Neural progenitor cell (in vitro differentiated cells): ENCODE measurements around the gene HS6ST3. TPM values are rescaled to one million over a fixed set of nuclear protein-coding genes. Genes with fewer than 3 reads are reported as not detected.

Experiments
- DNase-seq: peaks from one replicate; pipeline ENCODE4 v3.0.0-alpha.2; 2016; ENCODE audit warnings: low spot score
- H2AFZ ChIP-seq: fragments of 200-600 bp; sonication (generic); replicated peaks from 2 replicates; pipeline ENCODE4 v1.6.1; 2016; ENCODE audit warnings: antibody characterized with exemption
- H3F3A ChIP-seq: fragments of 200-600 bp; sonication (generic); 2 replicates; pipeline ENCODE4 v1.6.1; 2016; ENCODE audit warnings: antibody characterized with exemption, low read depth
- H3K27ac ChIP-seq: fragments of 200-600 bp; sonication (generic); 2 replicates; pipeline ENCODE4 v1.5.1; 2016; ENCODE audit warnings: mild to moderate bottlenecking
- H3K27me3 ChIP-seq: fragments of 200-600 bp; sonication (generic); 2 replicates; pipeline ENCODE4 v1.6.1; 2016; ENCODE audit warnings: mild to moderate bottlenecking, moderate library complexity
- H3K36me3 ChIP-seq: fragments of 200-600 bp; sonication (generic); 2 replicates; pipeline ENCODE4 v1.5.1; 2016
- H3K4me1 ChIP-seq: fragments of 200-600 bp; sonication (generic); 2 replicates; pipeline ENCODE4 v1.6.1; 2016; ENCODE audit warnings: mixed run types
- H3K4me2 ChIP-seq: fragments of 200-600 bp; sonication (generic); 2 replicates; pipeline ENCODE4 v1.6.1; 2016
- H3K4me3 ChIP-seq: fragments of 200-600 bp; sonication (generic); 2 replicates; pipeline ENCODE4 v1.5.1; 2016
- H3K79me2 ChIP-seq: fragments of 200-600 bp; sonication (generic); 2 replicates; pipeline ENCODE4 v1.6.1; 2016; ENCODE audit warnings: low read depth
- H3K9ac ChIP-seq: fragments of 200-600 bp; sonication (generic); 2 replicates; pipeline ENCODE4 v1.6.1; 2016
- H3K9me3 ChIP-seq: fragments of 200-600 bp; sonication (generic); 2 replicates; pipeline ENCODE4 v1.5.1; 2016; ENCODE audit warnings: low read depth
- H4K20me1 ChIP-seq: fragments of 200-600 bp; sonication (generic); 2 replicates; pipeline ENCODE4 v1.6.1; 2016; ENCODE audit warnings: low read depth
- H3K27ac Mint-ChIP-seq: 3 replicates; pipeline ENCODE4 v1.8.0; 2021; ENCODE audit warnings: mixed read lengths
- H3K27me3 Mint-ChIP-seq: 2 replicates; pipeline ENCODE4 v1.8.0; 2022; ENCODE audit warnings: low read depth, mild to moderate bottlenecking, inconsistent platforms, moderate library complexity, mixed read lengths; ENCODE audit not compliant: insufficient read depth
- H3K36me3 Mint-ChIP-seq: 3 replicates; pipeline ENCODE4 v1.8.0; 2021; ENCODE audit warnings: mixed read lengths
- H3K4me1 Mint-ChIP-seq: 3 replicates; pipeline ENCODE4 v1.8.0; 2021; ENCODE audit warnings: mixed read lengths
- H3K4me3 Mint-ChIP-seq: 3 replicates; pipeline ENCODE4 v1.8.0; 2021; ENCODE audit warnings: mild to moderate bottlenecking, moderate library complexity, mixed read lengths
- H3K9me3 Mint-ChIP-seq: 3 replicates; pipeline ENCODE4 v1.8.0; 2020; ENCODE audit warnings: mixed read lengths
- CTCF ChIP-seq: fragments of 200-600 bp; sonication (generic); IDR thresholded peaks from 2 replicates; pipeline ENCODE4 v1.5.1; 2017; ENCODE audit warnings: antibody characterized with exemption, mild to moderate bottlenecking
- EZH2 ChIP-seq: fragments of 200-600 bp; sonication (generic); IDR thresholded peaks from 2 replicates; pipeline ENCODE4 v1.6.1; 2017; ENCODE audit warnings: antibody characterized with exemption, mild to moderate bottlenecking, moderate library complexity
- EZH2phosphoT487 ChIP-seq: fragments of 200-600 bp; sonication (generic); IDR thresholded peaks from 2 replicates; pipeline ENCODE4 v1.6.1; 2017; ENCODE audit warnings: antibody characterized with exemption
- total RNA-seq: library from RNA; depleted of rRNA; stranded (reverse); fragments of >200 nt; gene quantifications from 2 replicates; pipeline ENCODE4 v1.2.3, GENCODE V29; 2015; ENCODE audit warnings: low replicate concordance

Gene HS6ST3
- total RNA-seq, 1 donor from 2014 or later: 0.39 TPM

GRCh38 chr13:96081888-96082287 is 8.0 kb upstream of the HS6ST3 start:
- Mint-ChIP-seq H3K27me3 (no peaks in the 10 kb centered on the region), H3K4me3 (no peak overlapping the region), H3K4me1 (peaks cover 6% of the 10 kb centered on the region), H3K9me3 (no peaks in the 10 kb centered on the region), H3K36me3 (no peaks in the 10 kb centered on the region), H3K27ac (no peak overlapping the region)
- TF ChIP-seq EZH2phosphoT487: no peak
- no peaks in the 10 kb centered on the region for H4K20me1 ChIP-seq
- H3K4me1 ChIP-seq: no peaks in the 10 kb centered on the region
- no peak overlapping the region for H3K9ac ChIP-seq
- H3F3A ChIP-seq: no peaks in the 10 kb centered on the region
- H3K4me2 ChIP-seq: no peak overlapping the region
- no peak overlapping the region for H2AFZ ChIP-seq
- H3K79me2 ChIP-seq: no peaks in the 10 kb centered on the region
- H3K9me3 ChIP-seq: no peaks in the 10 kb centered on the region
- H3K27ac ChIP-seq: no peak overlapping the region
- H3K4me3 ChIP-seq: no peak overlapping the region
- DNase-seq: no peak
- no peaks in the 10 kb centered on the region for H3K36me3 ChIP-seq
- H3K27me3 ChIP-seq: peaks cover 14% of the 10 kb centered on the region

GRCh38 chr13:96082640-96083039 is 7.3 kb upstream of the HS6ST3 start:
- H3K4me3 ChIP-seq: no peak overlapping the region
- Mint-ChIP-seq H3K27ac (no peak overlapping the region), H3K4me1 (peaks cover 6% of the 10 kb centered on the region), H3K27me3 (no peaks in the 10 kb centered on the region), H3K36me3 (no peaks in the 10 kb centered on the region), H3K9me3 (no peaks in the 10 kb centered on the region), H3K4me3 (no peak overlapping the region)
- H3K79me2 ChIP-seq: no peaks in the 10 kb centered on the region
- H3K4me1 ChIP-seq: no peaks in the 10 kb centered on the region
- peaks cover 21% of the 10 kb centered on the region for H3K27me3 ChIP-seq
- no peak for TF ChIP-seq EZH2phosphoT487
- no peak for TF ChIP-seq EZH2
- TF ChIP-seq CTCF: no peak
- DNase-seq: no peak
- no peak overlapping the region for H3K4me2 ChIP-seq
- no peaks in the 10 kb centered on the region for H4K20me1 ChIP-seq
- H3K9me3 ChIP-seq: no peaks in the 10 kb centered on the region
- no peak overlapping the region for H3K9ac ChIP-seq
- no peaks in the 10 kb centered on the region for H3F3A ChIP-seq
- no peak overlapping the region for H2AFZ ChIP-seq
- H3K36me3 ChIP-seq: no peaks in the 10 kb centered on the region
- H3K27ac ChIP-seq: no peak overlapping the region

GRCh38 chr13:96086736-96087135 is 3.2 kb upstream of the HS6ST3 start:
- Mint-ChIP-seq H3K27ac (no peak overlapping the region), H3K4me1 (peaks cover 11% of the 10 kb centered on the region), H3K36me3 (no peaks in the 10 kb centered on the region), H3K9me3 (no peaks in the 10 kb centered on the region), H3K4me3 (no peak overlapping the region), H3K27me3 (peaks cover 26% of the 10 kb centered on the region)
- H3K27me3 ChIP-seq: peaks cover 61% of the 10 kb centered on the region
- no peaks in the 10 kb centered on the region for H3K9me3 ChIP-seq
- H3K4me3 ChIP-seq: no peak overlapping the region
- H3F3A ChIP-seq: peaks cover 4% of the 10 kb centered on the region
- no peak for DNase-seq
- no peak overlapping the region for H3K27ac ChIP-seq
- no peak overlapping the region for H2AFZ ChIP-seq
- no peak overlapping the region for H3K4me2 ChIP-seq
- no peaks in the 10 kb centered on the region for H3K36me3 ChIP-seq
- no peaks in the 10 kb centered on the region for H3K79me2 ChIP-seq
- TF ChIP-seq EZH2 (no peak), EZH2phosphoT487 (no peak), CTCF (no peak)
- H3K9ac ChIP-seq: no peak overlapping the region
- peaks cover 2% of the 10 kb centered on the region for H4K20me1 ChIP-seq
- peaks cover 8% of the 10 kb centered on the region for H3K4me1 ChIP-seq

- H3K79me2 ChIP-seq: no peaks in the 10 kb centered on the region
- Mint-ChIP-seq H3K4me3 (peak overlapping the region; percentile 88), H3K36me3 (no peaks in the 10 kb centered on the region), H3K4me1 (peaks cover 16% of the 10 kb centered on the region), H3K27ac (no peak overlapping the region), H3K27me3 (peaks cover 40% of the 10 kb centered on the region), H3K9me3 (no peaks in the 10 kb centered on the region)
- H3K27me3 ChIP-seq: peaks cover 85% of the 10 kb centered on the region
- peaks cover 11% of the 10 kb centered on the region for H3K4me1 ChIP-seq
- no peaks in the 10 kb centered on the region for H3K9me3 ChIP-seq
- H3F3A ChIP-seq: peaks cover 11% of the 10 kb centered on the region
- H3K4me3 ChIP-seq: no peak overlapping the region
- DNase-seq: no peak
- H3K36me3 ChIP-seq: no peaks in the 10 kb centered on the region
- H3K27ac ChIP-seq: no peak overlapping the region
- TF ChIP-seq EZH2: no peak
- TF ChIP-seq CTCF: no peak
- TF ChIP-seq EZH2phosphoT487: no peak
- no peak overlapping the region for H2AFZ ChIP-seq
- no peak overlapping the region for H3K9ac ChIP-seq
- H4K20me1 ChIP-seq: peaks cover 11% of the 10 kb centered on the region
- no peak overlapping the region for H3K4me2 ChIP-seq
These were observed 768 bp upstream of the HS6ST3 start for GRCh38 chr13:96089139-96089538.
